ENCODE results near the gene B4GALT5.

GRCh38 chr20:49583343-49583668 is 130.4 kb downstream of the B4GALT5 start:
- TF ChIP-seq EZH2 (IDR thresholded peaks at IDR 0.05) (no peak), POLR2AphosphoS5 (IDR thresholded peaks at IDR 0.05; ENCODE audit: borderline replicate concordance, low read depth, low read length) (no peak)
